Lower leg skin (tissue), 3 donors: Measurements from ENCODE around the gene TXNDC16.

ENCODE experiments used
- POLR2A ChIP-seq, 2 donors: fragments of 450-650 bp; IDR thresholded peaks; one replicate each; pipeline ENCODE4 v1.6.1; 2016 to 2017; ENCODE audit warnings: antibody characterized with exemption in 2 of 2, mild to moderate bottlenecking in 1 of 2, moderate library complexity in 1 of 2
- TF ChIP-seq, protein P1 (sequence below), 3 donors: fragments of 450-650 bp; IDR thresholded peaks; one replicate each; pipeline ENCODE4 v1.5.1; 2016; ENCODE audit warnings: antibody characterized with exemption in 3 of 3, mild to moderate bottlenecking in 3 of 3, moderate library complexity in 2 of 3

DNA sequence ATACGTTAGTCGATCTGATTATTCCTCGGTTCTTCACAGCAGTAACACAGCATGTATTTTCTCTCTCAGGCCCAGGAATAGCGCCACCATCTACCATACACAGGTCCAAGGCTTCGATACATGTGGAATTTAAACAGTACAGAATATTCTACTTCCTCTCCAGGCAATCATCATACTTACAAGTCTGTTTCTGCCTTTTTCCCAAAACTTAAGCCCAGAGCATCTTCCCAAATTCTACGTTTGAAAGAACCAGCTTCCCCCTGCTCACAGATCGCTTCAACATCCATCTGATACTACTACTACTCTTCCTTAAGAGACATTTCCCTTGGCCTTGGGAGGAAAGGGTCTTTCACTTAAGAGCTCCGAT, 626 bp downstream of the TXNDC16 start:
- TF ChIP-seq, protein P1, sequence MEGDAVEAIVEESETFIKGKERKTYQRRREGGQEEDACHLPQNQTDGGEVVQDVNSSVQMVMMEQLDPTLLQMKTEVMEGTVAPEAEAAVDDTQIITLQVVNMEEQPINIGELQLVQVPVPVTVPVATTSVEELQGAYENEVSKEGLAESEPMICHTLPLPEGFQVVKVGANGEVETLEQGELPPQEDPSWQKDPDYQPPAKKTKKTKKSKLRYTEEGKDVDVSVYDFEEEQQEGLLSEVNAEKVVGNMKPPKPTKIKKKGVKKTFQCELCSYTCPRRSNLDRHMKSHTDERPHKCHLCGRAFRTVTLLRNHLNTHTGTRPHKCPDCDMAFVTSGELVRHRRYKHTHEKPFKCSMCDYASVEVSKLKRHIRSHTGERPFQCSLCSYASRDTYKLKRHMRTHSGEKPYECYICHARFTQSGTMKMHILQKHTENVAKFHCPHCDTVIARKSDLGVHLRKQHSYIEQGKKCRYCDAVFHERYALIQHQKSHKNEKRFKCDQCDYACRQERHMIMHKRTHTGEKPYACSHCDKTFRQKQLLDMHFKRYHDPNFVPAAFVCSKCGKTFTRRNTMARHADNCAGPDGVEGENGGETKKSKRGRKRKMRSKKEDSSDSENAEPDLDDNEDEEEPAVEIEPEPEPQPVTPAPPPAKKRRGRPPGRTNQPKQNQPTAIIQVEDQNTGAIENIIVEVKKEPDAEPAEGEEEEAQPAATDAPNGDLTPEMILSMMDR (IDR thresholded peaks at IDR 0.05) = no peak
- TF ChIP-seq POLR2A (IDR thresholded peaks at IDR 0.05) = no peak
